Nephron progenitor cell (in vitro differentiated cells): Measurements from ENCODE around the gene HAGHL.

Experiments
- DNase-seq: peaks from one replicate; pipeline ENCODE4 v3.0.0; 2021
- H3K27ac Mint-ChIP-seq: 2 replicates; pipeline ENCODE4 v1.8.0; 2021; ENCODE audit warnings: mild to moderate bottlenecking, moderate library complexity, mixed read lengths
- H3K27me3 Mint-ChIP-seq: 2 replicates; pipeline ENCODE4 v1.8.0; 2021; ENCODE audit warnings: mild to moderate bottlenecking, low read depth, mixed read lengths; ENCODE audit not compliant: poor library complexity
- H3K36me3 Mint-ChIP-seq: 2 replicates; pipeline ENCODE4 v1.8.0; 2021; ENCODE audit warnings: low read depth, mixed read lengths
- H3K4me1 Mint-ChIP-seq: 2 replicates; pipeline ENCODE4 v1.8.0; 2021; ENCODE audit warnings: mixed read lengths
- H3K4me3 Mint-ChIP-seq: 2 replicates; pipeline ENCODE4 v1.8.0; 2021; ENCODE audit warnings: mild to moderate bottlenecking, moderate library complexity, mixed read lengths
- H3K9me3 Mint-ChIP-seq: 2 replicates; pipeline ENCODE4 v1.8.0; 2021; ENCODE audit warnings: mild to moderate bottlenecking, moderate library complexity, mixed read lengths
- CTCF ChIP-seq: fragments of 200-600 bp; sonication (generic); IDR thresholded peaks from 2 replicates; pipeline ENCODE4 v1.5.0; 2021; ENCODE audit warnings: antibody characterized with exemption

HAGHL gene

GRCh38 chr16:726438-727290, at the start of gene HAGHL, which contains the start of gene CCDC78:
TSS of gene HAGHL (plus strand) at chr16:727106. CDS start at chr16:727510, 404 bp downstream.
TSS of gene CCDC78 (minus strand) at chr16:726443. CDS start at chr16:726367, 76 bp downstream.
- peak; percentile 90 for DNase-seq
- H3K4me3 Mint-ChIP-seq = peak within 1 kb of the TSS; percentile 72
- H3K27ac Mint-ChIP-seq = no peak within 1 kb of the TSS
- no peaks in the 10 kb centered on the region for H3K4me1 Mint-ChIP-seq
- TF ChIP-seq CTCF = no peak
- peaks cover 12% of the 10 kb centered on the region for H3K27me3 Mint-ChIP-seq
- no peaks in the 10 kb centered on the region for H3K36me3 Mint-ChIP-seq
- no peaks in the 10 kb centered on the region for H3K9me3 Mint-ChIP-seq

GRCh38 chr16:677316-678190, 49.4 kb upstream of the HAGHL start:
- peaks cover 10% of the 10 kb centered on the region for H3K36me3 Mint-ChIP-seq
- H3K27ac Mint-ChIP-seq = no peak overlapping the region
- peaks cover 18% of the 10 kb centered on the region for H3K27me3 Mint-ChIP-seq
- H3K4me1 Mint-ChIP-seq = peaks cover 33% of the 10 kb centered on the region
- no peaks in the 10 kb centered on the region for H3K9me3 Mint-ChIP-seq
- DNase-seq = no peak
- H3K4me3 Mint-ChIP-seq = no peak overlapping the region
- TF ChIP-seq CTCF = no peak

- no peaks in the 10 kb centered on the region for H3K9me3 Mint-ChIP-seq
- H3K36me3 Mint-ChIP-seq = peaks cover 10% of the 10 kb centered on the region
- no peak for DNase-seq
- TF ChIP-seq CTCF = no peak
- peaks cover 41% of the 10 kb centered on the region for H3K4me1 Mint-ChIP-seq
- H3K27ac Mint-ChIP-seq = no peak overlapping the region
- peaks cover 18% of the 10 kb centered on the region for H3K27me3 Mint-ChIP-seq
- H3K4me3 Mint-ChIP-seq = no peak overlapping the region
Measured at GRCh38 chr16:678209-678857, 48.6 kb upstream of the HAGHL start.

- TF ChIP-seq CTCF = no peak
- DNase-seq = peak; percentile 74
- no peaks in the 10 kb centered on the region for H3K9me3 Mint-ChIP-seq
- H3K27ac Mint-ChIP-seq = no peak overlapping the region
- H3K36me3 Mint-ChIP-seq = peaks cover 10% of the 10 kb centered on the region
- H3K27me3 Mint-ChIP-seq = peaks cover 18% of the 10 kb centered on the region
- peaks cover 42% of the 10 kb centered on the region for H3K4me1 Mint-ChIP-seq
- peak overlapping the region; percentile 86 for H3K4me3 Mint-ChIP-seq
Measured at GRCh38 chr16:678858-679813, 47.8 kb upstream of the HAGHL start.
